ENCODE measurements around the gene ANKRD11. TPM values are rescaled to one million over a fixed set of nuclear protein-coding genes. Genes with fewer than 3 reads are reported as not detected.

Gene ANKRD11
- total and polyA plus RNA-seq, 2 donors (not counting 3 experiments of a cell fraction or from before 2014, with no cell fraction given) = 55.8 to 191 TPM

DNA sequence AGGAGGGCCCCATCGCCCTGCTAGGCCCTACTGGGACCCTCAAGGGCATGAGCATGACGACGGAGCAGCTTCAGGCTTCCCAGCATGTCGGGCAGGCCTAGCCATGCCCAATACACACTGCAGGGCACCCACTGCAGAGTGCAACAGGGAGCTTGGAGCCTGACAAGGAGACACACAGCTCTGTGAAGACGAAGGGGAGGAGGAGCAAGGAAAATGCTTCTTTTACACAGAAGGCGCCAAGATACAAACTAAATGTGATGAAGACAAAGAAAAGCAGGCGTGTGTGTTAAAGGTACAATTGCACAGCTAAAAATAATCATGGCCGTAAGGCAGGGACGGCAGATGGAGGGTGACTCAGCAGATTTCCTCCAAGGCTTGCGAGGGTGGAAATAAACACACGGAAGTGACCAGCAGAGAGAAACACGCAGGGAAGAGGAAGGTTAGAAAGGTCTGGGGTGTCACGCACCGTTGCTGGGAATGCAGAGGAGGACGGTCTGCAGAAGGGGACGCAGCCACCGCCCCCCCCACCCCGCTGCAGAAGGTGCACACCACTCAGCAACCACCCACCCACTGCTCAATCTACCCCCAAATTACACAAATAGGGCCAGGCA lies 164.4 kb downstream of the ANKRD11 start:
- peaks cover 88% of the 10 kb centered on the region for H3K79me2 ChIP-seq (ENCODE audit: control insufficient read depth, insufficient read depth, low read length)
- H3K4me3 ChIP-seq (replicated peaks in 1 of 3; ENCODE audit: insufficient read depth in 1 of 3, low read depth in 1 of 3, low read length in 3 of 3) = no peak overlapping the region
- no peaks in the 10 kb centered on the region for H4K20me1 ChIP-seq (replicated peaks; ENCODE audit: control insufficient read depth, extremely low read depth, insufficient read depth, low read length)
- H3K9ac ChIP-seq (replicated peaks; ENCODE audit: extremely low read depth, insufficient read depth, low read length) = peak overlapping the region; percentile 32
- CTCF ChIA-PET = interaction anchor here (0.6 to 2.0 kb wide), 6 partner anchors 9 to 183 kb away, joined by 3 to 8 read pairs (median 4); no protein-coding TSS in a partner anchor
- intact Hi-C loops (cut with micrococcal nuclease) = no loop called here
- no peaks in the 10 kb centered on the region for H3K27me3 ChIP-seq (ENCODE audit: control insufficient read depth in 2 of 2, insufficient read depth in 2 of 2, low read length in 2 of 2)
- BruUV-seq (replicated peaks) = TSS peak; percentile 47
- dilution Hi-C loops (cut with MboI; ENCODE audit: extremely low pct_ligation_motif_present, low sequenced_read_pairs) = no loop called here
- H3K36me3 ChIP-seq (ENCODE audit: control insufficient read depth in 2 of 2, extremely low read depth in 1 of 2, insufficient read depth in 2 of 2, low read length in 2 of 2) = no peaks in the 10 kb centered on the region
- no peaks in the 10 kb centered on the region for H3K9me3 ChIP-seq (replicated peaks; ENCODE audit: control insufficient read depth, insufficient read depth, low read length)
- no peaks in the 10 kb centered on the region for H3K9me1 ChIP-seq (replicated peaks; ENCODE audit: control insufficient read depth, extremely low read depth, insufficient read depth, low read length)
- H3K27ac ChIP-seq (ENCODE audit: insufficient read depth, low read depth, low read length) = peak overlapping the region; percentile 73
- H3K4me2 ChIP-seq (ENCODE audit: insufficient read depth, low read length) = peak overlapping the region; percentile 12
- peaks cover 65% of the 10 kb centered on the region for H3K4me1 ChIP-seq (ENCODE audit: control insufficient read depth, extremely low read depth, insufficient read depth, low read length)
- POLR2A ChIA-PET = no interaction called here
- peak; percentile 98 for FAIRE-seq
- peak; percentile 61 for TF ChIP-seq MYC (IDR thresholded peaks at IDR 0.05; ENCODE audit: low read depth, low read length)
- TF ChIP-seq FOS (IDR thresholded peaks at IDR 0.05; ENCODE audit: borderline replicate concordance, insufficient read depth, low read length) = peak; percentile 87
- TF ChIP-seq JUN (IDR thresholded peaks at IDR 0.05; ENCODE audit: borderline replicate concordance, insufficient read depth, insufficient read length, low read depth) = peak; percentile 83
- TF ChIP-seq, protein P1, sequence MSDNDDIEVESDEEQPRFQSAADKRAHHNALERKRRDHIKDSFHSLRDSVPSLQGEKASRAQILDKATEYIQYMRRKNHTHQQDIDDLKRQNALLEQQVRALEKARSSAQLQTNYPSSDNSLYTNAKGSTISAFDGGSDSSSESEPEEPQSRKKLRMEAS (IDR thresholded peaks at IDR 0.05; ENCODE audit: insufficient read depth, insufficient read length) = no peak
- TF ChIP-seq GATA2 (IDR thresholded peaks at IDR 0.05; ENCODE audit: insufficient read depth, insufficient read length, low read depth, low read length) = peak; percentile 45
- TF ChIP-seq POLR2A (IDR thresholded peaks at IDR 0.05; ENCODE audit: low read depth, low read length) = no peak
- peak; percentile 95 for TF ChIP-seq POLR2AphosphoS5 (IDR thresholded peaks at IDR 0.05; ENCODE audit: insufficient read depth, low read depth, low read length)
- TF ChIP-seq, protein P2, sequence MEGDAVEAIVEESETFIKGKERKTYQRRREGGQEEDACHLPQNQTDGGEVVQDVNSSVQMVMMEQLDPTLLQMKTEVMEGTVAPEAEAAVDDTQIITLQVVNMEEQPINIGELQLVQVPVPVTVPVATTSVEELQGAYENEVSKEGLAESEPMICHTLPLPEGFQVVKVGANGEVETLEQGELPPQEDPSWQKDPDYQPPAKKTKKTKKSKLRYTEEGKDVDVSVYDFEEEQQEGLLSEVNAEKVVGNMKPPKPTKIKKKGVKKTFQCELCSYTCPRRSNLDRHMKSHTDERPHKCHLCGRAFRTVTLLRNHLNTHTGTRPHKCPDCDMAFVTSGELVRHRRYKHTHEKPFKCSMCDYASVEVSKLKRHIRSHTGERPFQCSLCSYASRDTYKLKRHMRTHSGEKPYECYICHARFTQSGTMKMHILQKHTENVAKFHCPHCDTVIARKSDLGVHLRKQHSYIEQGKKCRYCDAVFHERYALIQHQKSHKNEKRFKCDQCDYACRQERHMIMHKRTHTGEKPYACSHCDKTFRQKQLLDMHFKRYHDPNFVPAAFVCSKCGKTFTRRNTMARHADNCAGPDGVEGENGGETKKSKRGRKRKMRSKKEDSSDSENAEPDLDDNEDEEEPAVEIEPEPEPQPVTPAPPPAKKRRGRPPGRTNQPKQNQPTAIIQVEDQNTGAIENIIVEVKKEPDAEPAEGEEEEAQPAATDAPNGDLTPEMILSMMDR (IDR thresholded peaks at IDR 0.05; ENCODE audit: extremely low read depth in 1 of 2, insufficient read depth in 1 of 2, low read depth in 1 of 2, low read length in 2 of 2) = no peak
- no peak for TF ChIP-seq EZH2 (IDR thresholded peaks at IDR 0.05; ENCODE audit: borderline replicate concordance, low read depth, low read length, severe bottlenecking)
- peak; percentile 93 for DNase-seq (ENCODE audit: low read depth, low spot score)
- no peak overlapping the region for H2AFZ ChIP-seq (ENCODE audit: low read depth, low read length)
